ENCODE data around the gene LYG1.

DNA sequence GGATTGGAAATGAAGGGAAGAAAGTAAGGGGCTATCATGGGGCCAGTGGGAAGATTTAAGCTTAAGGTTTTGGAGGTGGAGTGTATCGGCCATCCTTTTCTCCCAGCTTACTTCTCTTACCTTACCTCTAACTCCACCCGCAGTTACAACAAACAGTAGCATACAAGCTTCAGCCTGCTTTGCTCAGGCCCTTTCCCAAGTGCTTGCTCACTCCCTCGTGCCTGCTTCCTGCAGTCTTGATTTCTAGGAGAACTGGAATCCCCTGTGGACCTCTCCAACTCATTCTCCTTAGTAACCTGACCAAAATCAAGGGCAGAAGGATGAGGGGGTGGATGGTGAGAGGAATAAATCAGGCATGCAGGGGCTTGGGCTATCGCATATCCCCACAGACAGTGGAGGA, 39.8 kb downstream of the LYG1 start:
- TF ChIP-seq POLR2A (IDR thresholded peaks at IDR 0.05; ENCODE audit: borderline replicate concordance, extremely low read depth, insufficient read depth, insufficient read length) (no peak), EZH2 (IDR thresholded peaks at IDR 0.05) (no peak), ZNF274 (IDR thresholded peaks at IDR 0.05; ENCODE audit: low read depth, low read length) (no peak), SP1 (IDR thresholded peaks at IDR 0.05; ENCODE audit: low read depth) (no peak), RAD21 (IDR thresholded peaks at IDR 0.05; ENCODE audit: low read depth) (no peak), EZH2phosphoT487 (IDR thresholded peaks at IDR 0.05; ENCODE audit: borderline replicate concordance) (no peak), CEBPB (IDR thresholded peaks at IDR 0.05; ENCODE audit: low read depth) (no peak)
- TF ChIP-seq, protein P1, sequence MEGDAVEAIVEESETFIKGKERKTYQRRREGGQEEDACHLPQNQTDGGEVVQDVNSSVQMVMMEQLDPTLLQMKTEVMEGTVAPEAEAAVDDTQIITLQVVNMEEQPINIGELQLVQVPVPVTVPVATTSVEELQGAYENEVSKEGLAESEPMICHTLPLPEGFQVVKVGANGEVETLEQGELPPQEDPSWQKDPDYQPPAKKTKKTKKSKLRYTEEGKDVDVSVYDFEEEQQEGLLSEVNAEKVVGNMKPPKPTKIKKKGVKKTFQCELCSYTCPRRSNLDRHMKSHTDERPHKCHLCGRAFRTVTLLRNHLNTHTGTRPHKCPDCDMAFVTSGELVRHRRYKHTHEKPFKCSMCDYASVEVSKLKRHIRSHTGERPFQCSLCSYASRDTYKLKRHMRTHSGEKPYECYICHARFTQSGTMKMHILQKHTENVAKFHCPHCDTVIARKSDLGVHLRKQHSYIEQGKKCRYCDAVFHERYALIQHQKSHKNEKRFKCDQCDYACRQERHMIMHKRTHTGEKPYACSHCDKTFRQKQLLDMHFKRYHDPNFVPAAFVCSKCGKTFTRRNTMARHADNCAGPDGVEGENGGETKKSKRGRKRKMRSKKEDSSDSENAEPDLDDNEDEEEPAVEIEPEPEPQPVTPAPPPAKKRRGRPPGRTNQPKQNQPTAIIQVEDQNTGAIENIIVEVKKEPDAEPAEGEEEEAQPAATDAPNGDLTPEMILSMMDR (IDR thresholded peaks at IDR 0.05 in 2 of 3, conservative IDR thresholded peaks at IDR 0.05 in 1 of 3; ENCODE audit: borderline replicate concordance in 1 of 3, insufficient read depth in 1 of 3, low read depth in 2 of 3, low read length in 2 of 3), result no peak
- TF ChIP-seq, protein P2, sequence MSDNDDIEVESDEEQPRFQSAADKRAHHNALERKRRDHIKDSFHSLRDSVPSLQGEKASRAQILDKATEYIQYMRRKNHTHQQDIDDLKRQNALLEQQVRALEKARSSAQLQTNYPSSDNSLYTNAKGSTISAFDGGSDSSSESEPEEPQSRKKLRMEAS (IDR thresholded peaks at IDR 0.05), result no peak
- TF ChIP-seq, protein P3, sequence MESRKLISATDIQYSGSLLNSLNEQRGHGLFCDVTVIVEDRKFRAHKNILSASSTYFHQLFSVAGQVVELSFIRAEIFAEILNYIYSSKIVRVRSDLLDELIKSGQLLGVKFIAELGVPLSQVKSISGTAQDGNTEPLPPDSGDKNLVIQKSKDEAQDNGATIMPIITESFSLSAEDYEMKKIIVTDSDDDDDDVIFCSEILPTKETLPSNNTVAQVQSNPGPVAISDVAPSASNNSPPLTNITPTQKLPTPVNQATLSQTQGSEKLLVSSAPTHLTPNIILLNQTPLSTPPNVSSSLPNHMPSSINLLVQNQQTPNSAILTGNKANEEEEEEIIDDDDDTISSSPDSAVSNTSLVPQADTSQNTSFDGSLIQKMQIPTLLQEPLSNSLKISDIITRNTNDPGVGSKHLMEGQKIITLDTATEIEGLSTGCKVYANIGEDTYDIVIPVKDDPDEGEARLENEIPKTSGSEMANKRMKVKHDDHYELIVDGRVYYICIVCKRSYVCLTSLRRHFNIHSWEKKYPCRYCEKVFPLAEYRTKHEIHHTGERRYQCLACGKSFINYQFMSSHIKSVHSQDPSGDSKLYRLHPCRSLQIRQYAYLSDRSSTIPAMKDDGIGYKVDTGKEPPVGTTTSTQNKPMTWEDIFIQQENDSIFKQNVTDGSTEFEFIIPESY (IDR thresholded peaks at IDR 0.05; ENCODE audit: extremely low read depth, insufficient replicate concordance, low read length), result no peak

Data from HCT116 (cell line).